ENCODE data around the gene ABCC5. TPM values are rescaled to one million over a fixed set of nuclear protein-coding genes. Genes with fewer than 3 reads are reported as not detected.

Gene ABCC5
- total RNA-seq, 1 donor from 2014 or later: 39.0 TPM

GRCh38 chr3:183912895-183913579, 104.6 kb downstream of the ABCC5 start:
- H3K27me3 Mint-ChIP-seq (ENCODE audit: unreplicated experiment): peaks cover 7% of the 10 kb centered on the region
- H3K4me1 Mint-ChIP-seq (ENCODE audit: unreplicated experiment): no peaks in the 10 kb centered on the region
- no peaks in the 10 kb centered on the region for H3K36me3 Mint-ChIP-seq (ENCODE audit: unreplicated experiment)
- no peak overlapping the region for H3K27ac Mint-ChIP-seq (ENCODE audit: unreplicated experiment)
- DNase-seq (ENCODE audit: extremely low spot score, unreplicated experiment): no peak
- no peak for TF ChIP-seq CTCF (IDR thresholded peaks at IDR 0.05)
- no peak overlapping the region for H3K4me3 Mint-ChIP-seq (ENCODE audit: unreplicated experiment)
- no peaks in the 10 kb centered on the region for H3K9me3 Mint-ChIP-seq (ENCODE audit: unreplicated experiment)

- Mint-ChIP-seq H3K4me1 (ENCODE audit: unreplicated experiment) (no peaks in the 10 kb centered on the region), H3K4me3 (ENCODE audit: unreplicated experiment) (no peak overlapping the region), H3K36me3 (ENCODE audit: unreplicated experiment) (no peaks in the 10 kb centered on the region), H3K27me3 (ENCODE audit: unreplicated experiment) (peaks cover 7% of the 10 kb centered on the region), H3K27ac (ENCODE audit: unreplicated experiment) (no peak overlapping the region), H3K9me3 (ENCODE audit: unreplicated experiment) (no peaks in the 10 kb centered on the region)
- no peak for TF ChIP-seq CTCF (IDR thresholded peaks at IDR 0.05)
- no peak for DNase-seq (ENCODE audit: extremely low spot score, unreplicated experiment)
Observed at GRCh38 chr3:183911763-183912506, 105.7 kb downstream of the ABCC5 start.

- peaks cover 7% of the 10 kb centered on the region for H3K27me3 Mint-ChIP-seq (ENCODE audit: unreplicated experiment)
- H3K27ac Mint-ChIP-seq (ENCODE audit: unreplicated experiment): no peak overlapping the region
- no peaks in the 10 kb centered on the region for H3K9me3 Mint-ChIP-seq (ENCODE audit: unreplicated experiment)
- DNase-seq (ENCODE audit: extremely low spot score, unreplicated experiment): no peak
- no peak for TF ChIP-seq CTCF (IDR thresholded peaks at IDR 0.05)
- no peaks in the 10 kb centered on the region for H3K36me3 Mint-ChIP-seq (ENCODE audit: unreplicated experiment)
- H3K4me3 Mint-ChIP-seq (ENCODE audit: unreplicated experiment): no peak overlapping the region
- H3K4me1 Mint-ChIP-seq (ENCODE audit: unreplicated experiment): no peaks in the 10 kb centered on the region
Observed at GRCh38 chr3:183911087-183911486, 106.6 kb downstream of the ABCC5 start.

- Mint-ChIP-seq H3K27ac (ENCODE audit: unreplicated experiment) (no peak overlapping the region), H3K36me3 (ENCODE audit: unreplicated experiment) (no peaks in the 10 kb centered on the region), H3K27me3 (ENCODE audit: unreplicated experiment) (peaks cover 7% of the 10 kb centered on the region), H3K4me1 (ENCODE audit: unreplicated experiment) (no peaks in the 10 kb centered on the region), H3K4me3 (ENCODE audit: unreplicated experiment) (no peak overlapping the region), H3K9me3 (ENCODE audit: unreplicated experiment) (no peaks in the 10 kb centered on the region)
- DNase-seq (ENCODE audit: extremely low spot score, unreplicated experiment): no peak
- TF ChIP-seq CTCF (IDR thresholded peaks at IDR 0.05): no peak
Observed at GRCh38 chr3:183909030-183909600, 108.6 kb downstream of the ABCC5 start.

- Mint-ChIP-seq H3K36me3 (ENCODE audit: unreplicated experiment) (no peaks in the 10 kb centered on the region), H3K27ac (ENCODE audit: unreplicated experiment) (no peak overlapping the region), H3K4me3 (ENCODE audit: unreplicated experiment) (no peak overlapping the region), H3K27me3 (ENCODE audit: unreplicated experiment) (peaks cover 7% of the 10 kb centered on the region), H3K4me1 (ENCODE audit: unreplicated experiment) (no peaks in the 10 kb centered on the region), H3K9me3 (ENCODE audit: unreplicated experiment) (no peaks in the 10 kb centered on the region)
- TF ChIP-seq CTCF (IDR thresholded peaks at IDR 0.05): no peak
- DNase-seq (ENCODE audit: extremely low spot score, unreplicated experiment): no peak
Observed at GRCh38 chr3:183907911-183908331, 109.8 kb downstream of the ABCC5 start.
